ENCODE results near the gene KRTAP29-1. TPM values are rescaled to one million over a fixed set of nuclear protein-coding genes. Genes with fewer than 3 reads are reported as not detected.

The KRTAP29-1 gene
- total RNA-seq, 2 experiments from 2014 or later: not detected

DNA sequence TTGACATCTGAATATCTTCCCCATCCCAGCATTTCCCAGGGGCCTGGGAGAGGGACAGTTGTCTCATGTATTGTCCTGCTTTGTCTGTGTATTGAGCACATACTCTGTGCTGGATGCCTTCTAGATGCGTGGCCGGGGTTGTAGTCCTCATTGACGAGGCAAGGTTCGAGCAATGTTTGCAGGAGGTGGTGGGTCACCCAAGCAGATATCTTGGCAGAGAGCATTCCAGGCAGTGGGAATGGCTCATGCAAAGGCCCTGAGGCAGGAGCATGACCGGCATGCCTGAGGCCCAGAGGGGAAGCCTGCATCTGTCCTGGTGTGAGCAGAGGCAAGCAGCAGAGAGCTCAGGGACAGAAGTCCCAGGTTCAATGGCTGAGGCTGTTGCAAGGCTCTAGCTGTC, 30.4 kb upstream of the KRTAP29-1 start:
- H3K9me2 ChIP-seq (ENCODE audit: insufficient read depth, low read length): no peaks in the 10 kb centered on the region
- H4K20me1 ChIP-seq (ENCODE audit: insufficient read depth, low read length): no peaks in the 10 kb centered on the region
- no peaks in the 10 kb centered on the region for H3K9me3 ChIP-seq (ENCODE audit: low read length)
- H3K4me1 ChIP-seq (ENCODE audit: insufficient read depth, low read length, poor library complexity, severe bottlenecking): no peaks in the 10 kb centered on the region
- intact Hi-C loops (cut with micrococcal nuclease; ENCODE audit: unreplicated experiment): no loop called here
- no peak overlapping the region for H3K4me2 ChIP-seq (ENCODE audit: low read length)
- BruUV-seq (replicated peaks): no TSS peak
- no peak overlapping the region for H2AFZ ChIP-seq (ENCODE audit: low read length)
- H3K27ac ChIP-seq (ENCODE audit: low read depth, low read length, poor library complexity, severe bottlenecking): no peak overlapping the region
- TF ChIP-seq EZH2phosphoT487 (IDR thresholded peaks at IDR 0.05; ENCODE audit: borderline replicate concordance, low read depth, low read length): no peak
- TF ChIP-seq, protein P1, sequence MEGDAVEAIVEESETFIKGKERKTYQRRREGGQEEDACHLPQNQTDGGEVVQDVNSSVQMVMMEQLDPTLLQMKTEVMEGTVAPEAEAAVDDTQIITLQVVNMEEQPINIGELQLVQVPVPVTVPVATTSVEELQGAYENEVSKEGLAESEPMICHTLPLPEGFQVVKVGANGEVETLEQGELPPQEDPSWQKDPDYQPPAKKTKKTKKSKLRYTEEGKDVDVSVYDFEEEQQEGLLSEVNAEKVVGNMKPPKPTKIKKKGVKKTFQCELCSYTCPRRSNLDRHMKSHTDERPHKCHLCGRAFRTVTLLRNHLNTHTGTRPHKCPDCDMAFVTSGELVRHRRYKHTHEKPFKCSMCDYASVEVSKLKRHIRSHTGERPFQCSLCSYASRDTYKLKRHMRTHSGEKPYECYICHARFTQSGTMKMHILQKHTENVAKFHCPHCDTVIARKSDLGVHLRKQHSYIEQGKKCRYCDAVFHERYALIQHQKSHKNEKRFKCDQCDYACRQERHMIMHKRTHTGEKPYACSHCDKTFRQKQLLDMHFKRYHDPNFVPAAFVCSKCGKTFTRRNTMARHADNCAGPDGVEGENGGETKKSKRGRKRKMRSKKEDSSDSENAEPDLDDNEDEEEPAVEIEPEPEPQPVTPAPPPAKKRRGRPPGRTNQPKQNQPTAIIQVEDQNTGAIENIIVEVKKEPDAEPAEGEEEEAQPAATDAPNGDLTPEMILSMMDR (conservative IDR thresholded peaks at IDR 0.05; ENCODE audit: low read length): no peak
- ChIA-PET CTCF (ENCODE audit: unreplicated experiment) (no interaction called here), POLR2A (no interaction called here)
- DNase-seq (ENCODE audit: low spot score): no peak
- H3K36me3 ChIP-seq (ENCODE audit: insufficient read depth, low read length): no peaks in the 10 kb centered on the region
- H3K4me3 ChIP-seq (ENCODE audit: low read depth, low read length, poor library complexity, severe bottlenecking): no peak overlapping the region
- H3K79me2 ChIP-seq (ENCODE audit: insufficient read depth, low read depth, low read length): no peaks in the 10 kb centered on the region

DNA sequence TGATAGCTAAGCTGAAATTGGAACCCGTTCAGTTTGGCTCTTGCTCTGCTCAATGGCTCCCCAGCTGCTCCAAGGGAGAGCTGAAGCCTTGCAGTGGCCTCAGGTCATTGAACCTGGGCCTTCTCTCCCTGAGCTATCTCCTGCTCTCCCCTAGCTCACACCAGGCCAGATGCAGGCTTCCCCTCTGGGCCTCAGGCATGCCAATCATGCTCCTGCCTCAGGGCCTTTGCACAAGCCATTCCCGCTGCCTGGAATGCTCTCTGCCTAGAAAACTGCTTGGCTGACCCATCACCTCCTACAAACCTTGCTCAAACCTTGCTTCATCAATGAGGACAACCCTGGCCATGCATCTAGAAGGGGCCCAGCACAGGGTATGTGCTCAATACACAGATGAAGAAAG, 29.6 kb upstream of the KRTAP29-1 start:
- ChIA-PET POLR2A (no interaction called here), CTCF (ENCODE audit: unreplicated experiment) (no interaction called here)
- no peak for DNase-seq (ENCODE audit: low spot score)
- BruUV-seq (replicated peaks): no TSS peak
- Histone ChIP-seq H3K4me1 (ENCODE audit: insufficient read depth, low read length, poor library complexity, severe bottlenecking) (no peaks in the 10 kb centered on the region), H3K27ac (ENCODE audit: low read depth, low read length, poor library complexity, severe bottlenecking) (no peak overlapping the region), H4K20me1 (ENCODE audit: insufficient read depth, low read length) (no peaks in the 10 kb centered on the region), H3K9me3 (ENCODE audit: low read length) (no peaks in the 10 kb centered on the region), H3K4me3 (ENCODE audit: low read depth, low read length, poor library complexity, severe bottlenecking) (no peak overlapping the region), H3K36me3 (ENCODE audit: insufficient read depth, low read length) (no peaks in the 10 kb centered on the region), H3K9me2 (ENCODE audit: insufficient read depth, low read length) (no peaks in the 10 kb centered on the region), H2AFZ (ENCODE audit: low read length) (no peak overlapping the region), H3K4me2 (ENCODE audit: low read length) (no peak overlapping the region), H3K79me2 (ENCODE audit: insufficient read depth, low read depth, low read length) (no peaks in the 10 kb centered on the region)
- intact Hi-C loops (cut with micrococcal nuclease; ENCODE audit: unreplicated experiment): no loop called here
- TF ChIP-seq EZH2phosphoT487 (IDR thresholded peaks at IDR 0.05; ENCODE audit: borderline replicate concordance, low read depth, low read length): no peak
- TF ChIP-seq, protein P1 (conservative IDR thresholded peaks at IDR 0.05; ENCODE audit: low read length): no peak

DNA sequence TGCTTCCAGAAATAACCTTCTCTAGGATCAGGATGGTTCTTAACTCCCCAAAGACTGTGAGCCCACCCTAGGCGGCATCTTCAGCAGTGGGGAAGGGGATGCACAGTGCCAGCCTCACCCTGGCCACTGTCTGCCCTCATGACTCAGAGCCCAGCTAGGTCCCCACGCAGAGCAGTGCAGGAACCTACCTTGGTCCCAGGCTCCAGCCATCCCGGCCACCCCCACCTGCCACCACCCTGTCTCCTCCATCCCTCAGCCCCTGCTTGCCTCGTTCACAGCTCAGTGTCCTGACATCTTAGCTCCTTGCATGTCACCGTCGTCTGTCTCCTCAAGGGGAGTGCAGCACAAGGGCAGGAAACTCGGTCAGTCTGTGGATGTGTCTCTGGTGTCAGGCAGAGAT, 29.0 kb upstream of the KRTAP29-1 start:
- Histone ChIP-seq H3K9me3 (ENCODE audit: low read length) (no peaks in the 10 kb centered on the region), H3K27ac (ENCODE audit: low read depth, low read length, poor library complexity, severe bottlenecking) (no peak overlapping the region), H4K20me1 (ENCODE audit: insufficient read depth, low read length) (no peaks in the 10 kb centered on the region), H3K79me2 (ENCODE audit: insufficient read depth, low read depth, low read length) (no peaks in the 10 kb centered on the region), H3K4me2 (ENCODE audit: low read length) (no peak overlapping the region), H2AFZ (ENCODE audit: low read length) (no peak overlapping the region), H3K9me2 (ENCODE audit: insufficient read depth, low read length) (no peaks in the 10 kb centered on the region), H3K4me1 (ENCODE audit: insufficient read depth, low read length, poor library complexity, severe bottlenecking) (no peaks in the 10 kb centered on the region), H3K4me3 (ENCODE audit: low read depth, low read length, poor library complexity, severe bottlenecking) (no peak overlapping the region), H3K36me3 (ENCODE audit: insufficient read depth, low read length) (no peaks in the 10 kb centered on the region)
- TF ChIP-seq, protein P1 (conservative IDR thresholded peaks at IDR 0.05; ENCODE audit: low read length): no peak
- no peak for TF ChIP-seq EZH2phosphoT487 (IDR thresholded peaks at IDR 0.05; ENCODE audit: borderline replicate concordance, low read depth, low read length)
- POLR2A ChIA-PET: no interaction called here
- CTCF ChIA-PET (ENCODE audit: unreplicated experiment): no interaction called here
- DNase-seq (ENCODE audit: low spot score): no peak
- intact Hi-C loops (cut with micrococcal nuclease; ENCODE audit: unreplicated experiment): no loop called here
- BruUV-seq (replicated peaks): no TSS peak

All from OCI-LY7 (cell line).